Kidney (tissue), 14 donors: ENCODE results near the gene FLT1. TPM values are rescaled to one million over a fixed set of nuclear protein-coding genes. Genes with fewer than 3 reads are reported as not detected.

Experiments used
- DNase-seq, 5 donors: peaks; one replicate each; pipeline ENCODE4 v3.0.0-alpha.2; 2013 to 2020
- FAIRE-seq: peaks from 2 replicates; lab custom pipeline; 2012; peaks lifted over from hg19 to GRCh38; lab: Jason Lieb, UNC
- H3K27ac ChIP-seq, 2 donors: one replicate each; pipeline ENCODE4 v1.7.0; 2013; ENCODE audit warnings: low read depth in 2 of 2, low read length in 2 of 2, inconsistent platforms in 1 of 2
- H3K27me3 ChIP-seq: one replicate; pipeline ENCODE4 v1.7.1; 2013; ENCODE audit warnings: low read length, inconsistent platforms; ENCODE audit not compliant: control insufficient read depth, insufficient read depth
- H3K36me3 ChIP-seq, 3 donors: one replicate each; pipeline versions ENCODE4 v1.7.0 to v1.7.1; 2013; ENCODE audit warnings: low read length in 3 of 3, control low read depth in 1 of 3, inconsistent platforms in 1 of 3; ENCODE audit not compliant: insufficient read depth in 3 of 3, control insufficient read depth in 2 of 3
- H3K4me1 ChIP-seq, 3 donors: one replicate each; pipeline versions ENCODE4 v1.7.0 to v1.7.1; 2013; ENCODE audit warnings: low read length in 3 of 3, inconsistent platforms in 1 of 3, low read depth in 1 of 3; ENCODE audit not compliant: control insufficient read depth in 2 of 3, insufficient read depth in 2 of 3
- H3K4me3 ChIP-seq, 3 donors: one replicate each; pipeline versions ENCODE4 v1.7.0 to v1.8.1; 2013; ENCODE audit warnings: low read length in 3 of 3, control low read depth in 1 of 3, inconsistent platforms in 1 of 3
- H3K9ac ChIP-seq, 3 donors: one replicate each; pipeline versions ENCODE4 v1.7.0 to v1.7.1; 2013; ENCODE audit warnings: low read length in 3 of 3, control low read depth in 1 of 3, inconsistent platforms in 1 of 3
- H3K9me3 ChIP-seq, 3 donors: one replicate each; pipeline versions ENCODE4 v1.7.0 to v1.7.1; 2013; ENCODE audit warnings: low read length in 3 of 3, control low read depth in 1 of 3, inconsistent platforms in 1 of 3; ENCODE audit not compliant: control insufficient read depth in 2 of 3, insufficient read depth in 1 of 3
- intact Hi-C: fragments of 100-400 bp; cut with DNase I; formaldehyde crosslinking; loops from one replicate; pipeline ENCODE4 v1.11.1; 2022
- polyA plus RNA-seq: library from polyadenylated mRNA; stranded (reverse); fragments of 350-450 nt; fragmentation: Illumina TruSeq; extraction: RNeasy Lipid Tissue Mini Kit (QIAGEN cat#74804); gene quantifications from one replicate; pipeline ENCODE4 v1.2.3, GENCODE V29; 2014; ENCODE audit warnings: low read depth, low replicate concordance; ENCODE audit not compliant: insufficient read depth
- total RNA-seq: library from RNA; stranded (reverse); fragmentation: NEBNext Ultra II Directional; extraction: Animal tissue kit (Norgen Biotek cat#: 25700); gene quantifications from one replicate; pipeline ENCODE4 v1.2.1, GENCODE V29; 2021
- TF ChIP-seq, protein P1 (sequence below): IDR thresholded peaks from 3 replicates; pipeline ENCODE4 v1.5.1; 2012; ENCODE audit warnings: mild to moderate bottlenecking, moderate library complexity, borderline replicate concordance; ENCODE audit not compliant: insufficient read depth; ENCODE audit errors: extremely low read depth
- donor health status: control.
- donor health status: control.
- donor health status: control.
- donor health status: control.
- donor health status: control.
- donor health status: DM: yes; HTN: yes; CAD: no.
- donor health status: Normal renal cell carcinoma (clear cell type).

Gene FLT1
- total and polyA plus RNA-seq, 2 donors from 2014 or later, result 17.2 to 45.7 TPM

GRCh38 chr13:28529836-28530235 is 34.9 kb upstream of the FLT1 start:
- peaks cover 4 to 13% (median 6%) of the 10 kb centered on the region in 3 donors for H3K4me1 ChIP-seq
- intact Hi-C loops, result no loop called here
- DNase-seq, result no peak
- peaks cover 18% of the 10 kb centered on the region for H3K27me3 ChIP-seq
- peaks cover 0 to 2% (median 0%) of the 10 kb centered on the region in 3 donors for H3K9me3 ChIP-seq
- TF ChIP-seq, protein P1, sequence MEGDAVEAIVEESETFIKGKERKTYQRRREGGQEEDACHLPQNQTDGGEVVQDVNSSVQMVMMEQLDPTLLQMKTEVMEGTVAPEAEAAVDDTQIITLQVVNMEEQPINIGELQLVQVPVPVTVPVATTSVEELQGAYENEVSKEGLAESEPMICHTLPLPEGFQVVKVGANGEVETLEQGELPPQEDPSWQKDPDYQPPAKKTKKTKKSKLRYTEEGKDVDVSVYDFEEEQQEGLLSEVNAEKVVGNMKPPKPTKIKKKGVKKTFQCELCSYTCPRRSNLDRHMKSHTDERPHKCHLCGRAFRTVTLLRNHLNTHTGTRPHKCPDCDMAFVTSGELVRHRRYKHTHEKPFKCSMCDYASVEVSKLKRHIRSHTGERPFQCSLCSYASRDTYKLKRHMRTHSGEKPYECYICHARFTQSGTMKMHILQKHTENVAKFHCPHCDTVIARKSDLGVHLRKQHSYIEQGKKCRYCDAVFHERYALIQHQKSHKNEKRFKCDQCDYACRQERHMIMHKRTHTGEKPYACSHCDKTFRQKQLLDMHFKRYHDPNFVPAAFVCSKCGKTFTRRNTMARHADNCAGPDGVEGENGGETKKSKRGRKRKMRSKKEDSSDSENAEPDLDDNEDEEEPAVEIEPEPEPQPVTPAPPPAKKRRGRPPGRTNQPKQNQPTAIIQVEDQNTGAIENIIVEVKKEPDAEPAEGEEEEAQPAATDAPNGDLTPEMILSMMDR, result no peak
- H3K4me3 ChIP-seq, result no peak overlapping the region
- H3K9ac ChIP-seq, result no peak overlapping the region
- H3K36me3 ChIP-seq, result no peaks in the 10 kb centered on the region
- FAIRE-seq, result no peak
- H3K27ac ChIP-seq, result no peak overlapping the region

DNA sequence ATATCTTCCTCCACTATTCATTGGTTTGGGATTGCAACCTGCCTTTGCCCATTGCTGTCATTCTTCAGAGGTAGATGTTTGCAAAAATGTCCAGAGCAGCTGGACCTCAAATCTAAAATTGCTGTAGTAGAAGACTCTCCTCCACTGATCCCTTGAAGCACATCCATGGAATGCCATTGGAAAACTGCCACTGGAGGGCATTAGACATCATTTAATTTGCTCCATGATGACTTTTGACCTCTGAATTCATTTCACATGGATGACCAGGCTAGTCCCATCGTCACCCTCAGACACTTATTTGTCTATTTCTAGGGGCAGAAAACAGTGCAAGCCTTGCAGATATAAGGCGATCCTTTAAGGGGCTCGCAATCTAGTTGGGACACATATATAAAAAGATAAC is 33.9 kb upstream of the FLT1 start:
- Histone ChIP-seq H3K9me3 (peaks cover 0 to 2% (median 0%) of the 10 kb centered on the region in 3 donors), H3K4me1 (peaks cover 4 to 13% (median 6%) of the 10 kb centered on the region in 3 donors), H3K27ac (no peak overlapping the region), H3K9ac (no peak overlapping the region), H3K27me3 (peaks cover 18% of the 10 kb centered on the region), H3K36me3 (no peaks in the 10 kb centered on the region), H3K4me3 (no peak overlapping the region)
- TF ChIP-seq, protein P1, result peak; percentile 14
- DNase-seq, result no peak
- no peak for FAIRE-seq
- intact Hi-C loops, result no loop called here

GRCh38 chr13:28528388-28528787 is 33.5 kb upstream of the FLT1 start:
- intact Hi-C loops, result no loop called here
- no peaks in the 10 kb centered on the region for H3K36me3 ChIP-seq
- H3K4me3 ChIP-seq, result no peak overlapping the region
- H3K9me3 ChIP-seq, result peaks cover 0 to 2% (median 0%) of the 10 kb centered on the region in 3 donors
- no peak overlapping the region for H3K27ac ChIP-seq
- FAIRE-seq (no peak), DNase-seq (no peak)
- peaks cover 4 to 13% (median 6%) of the 10 kb centered on the region in 3 donors for H3K4me1 ChIP-seq
- TF ChIP-seq, protein P1, result no peak
- no peak overlapping the region for H3K9ac ChIP-seq
- peaks cover 18% of the 10 kb centered on the region for H3K27me3 ChIP-seq

GRCh38 chr13:28527629-28528028 is 32.7 kb upstream of the FLT1 start:
- FAIRE-seq (no peak), DNase-seq (no peak)
- Histone ChIP-seq H3K36me3 (no peaks in the 10 kb centered on the region), H3K27ac (no peak overlapping the region), H3K4me1 (peaks cover 4 to 13% (median 6%) of the 10 kb centered on the region in 3 donors), H3K4me3 (no peak overlapping the region), H3K27me3 (peaks cover 18% of the 10 kb centered on the region), H3K9me3 (peaks cover 0 to 2% (median 0%) of the 10 kb centered on the region in 3 donors), H3K9ac (no peak overlapping the region)
- intact Hi-C loops, result no loop called here
- TF ChIP-seq, protein P1, result no peak
